HL-60 (cell line): ENCODE data around the gene NOC4L.
A peak's percentile ranks its signal among the peaks of the same experiment; 100 is the strongest.

Experiments
- DNase-seq, 2 experiments: peaks; one replicate each; pipeline ENCODE4 v3.0.0-alpha.2; 2010 to 2020; ENCODE audit warnings: low read depth in 1 of 2, low spot score in 1 of 2
- H3K27ac ChIP-seq: fragments of 250-450 bp; sonication (Bioruptor Pico); replicated peaks from 2 replicates; pipeline ENCODE4 v1.5.1; 2020; ENCODE audit warnings: mild to moderate bottlenecking, moderate library complexity
- H3K27me3 ChIP-seq: fragments of 250-450 bp; sonication (Bioruptor Pico); 2 replicates; pipeline ENCODE4 v1.5.1; 2021; ENCODE audit warnings: mild to moderate bottlenecking, moderate library complexity; ENCODE audit not compliant: insufficient read depth, poor library complexity, severe bottlenecking
- H3K4me3 ChIP-seq: replicated peaks from 2 replicates; pipeline ENCODE4 v1.5.1; 2011; ENCODE audit warnings: mild to moderate bottlenecking, control low read depth, low read length; ENCODE audit not compliant: insufficient read depth
- CTCF ChIP-seq: IDR thresholded peaks from one replicate; pipeline ENCODE4 v1.5.1; 2011; ENCODE audit warnings: low read length, control low read depth, inconsistent platforms; ENCODE audit not compliant: insufficient read depth
- GABPA ChIP-seq: IDR thresholded peaks from 2 replicates; pipeline ENCODE4 v1.6.1; 2012; ENCODE audit warnings: low read depth
- POLR2AphosphoS5 ChIP-seq: IDR thresholded peaks from 2 replicates; pipeline ENCODE4 v1.6.1; 2012; ENCODE audit warnings: low read depth
- REST ChIP-seq: IDR thresholded peaks from 2 replicates; pipeline ENCODE4 v1.6.1; 2012; ENCODE audit warnings: low read depth; ENCODE audit not compliant: insufficient replicate concordance
- SPI1 ChIP-seq: IDR thresholded peaks from 2 replicates; pipeline ENCODE4 v1.6.1; 2012; ENCODE audit warnings: low read depth, mild to moderate bottlenecking, borderline replicate concordance

NOC4L gene

GRCh38 chr12:132160601-132161035 lies 16.4 kb downstream of the NOC4L start:
- no peak overlapping the region for H3K27ac ChIP-seq
- no peak for DNase-seq
- TF ChIP-seq CTCF (no peak), POLR2AphosphoS5 (no peak), REST (no peak), SPI1 (no peak), GABPA (no peak)
- no peak overlapping the region for H3K4me3 ChIP-seq
- H3K27me3 ChIP-seq: peaks cover 2% of the 10 kb centered on the region

GRCh38 chr12:132161036-132161781 lies 17.0 kb downstream of the NOC4L start:
- peaks cover 2% of the 10 kb centered on the region for H3K27me3 ChIP-seq
- TF ChIP-seq CTCF (no peak), REST (no peak), GABPA (no peak), SPI1 (no peak), POLR2AphosphoS5 (no peak)
- H3K4me3 ChIP-seq: no peak overlapping the region
- no peak overlapping the region for H3K27ac ChIP-seq
- peak in 1 of 2 experiments; percentile 39 for DNase-seq

- Histone ChIP-seq H3K27me3 (peaks cover 2% of the 10 kb centered on the region), H3K27ac (peak overlapping the region; percentile 35), H3K4me3 (peak overlapping the region; percentile 8; the same call in 1 of the 2 replicates)
- TF ChIP-seq POLR2AphosphoS5 (no peak), REST (no peak), GABPA (no peak), CTCF (no peak), SPI1 (no peak)
- DNase-seq: no peak
These were observed 17.7 kb downstream of the NOC4L start for GRCh38 chr12:132161796-132162507.
